Measurements from ENCODE around the gene SNAPC3. TPM values are rescaled to one million over a fixed set of nuclear protein-coding genes. Genes with fewer than 3 reads are reported as not detected.

The SNAPC3 gene
- total RNA-seq, 2 donors from 2014 or later, result 41.3 to 52.5 TPM

DNA sequence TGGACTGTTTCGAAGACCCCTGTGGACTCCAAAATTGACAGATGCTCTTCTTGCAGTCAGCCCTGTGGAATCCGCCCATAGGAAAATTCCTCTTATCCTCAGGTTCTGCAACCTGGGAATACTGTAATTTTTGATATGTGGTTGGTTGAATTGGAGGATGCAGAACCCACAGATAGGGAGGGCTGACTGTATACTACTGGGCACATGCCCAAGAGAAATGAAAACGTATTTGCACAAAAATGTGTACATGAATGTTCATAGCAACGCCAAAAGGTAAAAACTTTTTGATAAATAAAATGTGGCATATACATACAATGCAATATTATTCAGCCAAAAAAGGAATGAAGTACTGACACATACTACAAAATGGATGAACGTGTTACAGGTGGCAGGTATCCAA, 1.9 kb upstream of the SNAPC3 start:
- DNase-seq, result no peak
- peaks cover 13% of the 10 kb centered on the region for H3K36me3 Mint-ChIP-seq (ENCODE audit: low read depth)
- no peaks in the 10 kb centered on the region for H3K4me1 ChIP-seq (ENCODE audit: control insufficient read depth, insufficient read depth, low read length)
- no peak overlapping the region for H3K27ac ChIP-seq (ENCODE audit: low read depth, low read length)
- no peak overlapping the region for H3K4me3 ChIP-seq (ENCODE audit: low read length)
- WGBS, 2 experiments (ENCODE audit: insufficient coverage in 1 of 2, insufficient read length in 1 of 2), result 59 to 81% methylated on average over 3 to 4 of the region's 5 CpGs
- TF ChIP-seq, protein P1, sequence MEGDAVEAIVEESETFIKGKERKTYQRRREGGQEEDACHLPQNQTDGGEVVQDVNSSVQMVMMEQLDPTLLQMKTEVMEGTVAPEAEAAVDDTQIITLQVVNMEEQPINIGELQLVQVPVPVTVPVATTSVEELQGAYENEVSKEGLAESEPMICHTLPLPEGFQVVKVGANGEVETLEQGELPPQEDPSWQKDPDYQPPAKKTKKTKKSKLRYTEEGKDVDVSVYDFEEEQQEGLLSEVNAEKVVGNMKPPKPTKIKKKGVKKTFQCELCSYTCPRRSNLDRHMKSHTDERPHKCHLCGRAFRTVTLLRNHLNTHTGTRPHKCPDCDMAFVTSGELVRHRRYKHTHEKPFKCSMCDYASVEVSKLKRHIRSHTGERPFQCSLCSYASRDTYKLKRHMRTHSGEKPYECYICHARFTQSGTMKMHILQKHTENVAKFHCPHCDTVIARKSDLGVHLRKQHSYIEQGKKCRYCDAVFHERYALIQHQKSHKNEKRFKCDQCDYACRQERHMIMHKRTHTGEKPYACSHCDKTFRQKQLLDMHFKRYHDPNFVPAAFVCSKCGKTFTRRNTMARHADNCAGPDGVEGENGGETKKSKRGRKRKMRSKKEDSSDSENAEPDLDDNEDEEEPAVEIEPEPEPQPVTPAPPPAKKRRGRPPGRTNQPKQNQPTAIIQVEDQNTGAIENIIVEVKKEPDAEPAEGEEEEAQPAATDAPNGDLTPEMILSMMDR (conservative IDR thresholded peaks at IDR 0.05), result no peak
- H3K9me3 ChIP-seq (ENCODE audit: control insufficient read depth, low read length), result no peaks in the 10 kb centered on the region
- H3K27me3 Mint-ChIP-seq (ENCODE audit: insufficient read depth), result no peaks in the 10 kb centered on the region
- H3K9ac ChIP-seq (ENCODE audit: extremely low read depth, low read length, poor library complexity, severe bottlenecking), result no peak overlapping the region
- H3K27me3 ChIP-seq (ENCODE audit: control insufficient read depth, insufficient read depth, low read length, poor library complexity, severe bottlenecking), result no peaks in the 10 kb centered on the region
- peaks cover 14% of the 10 kb centered on the region for H3K36me3 ChIP-seq (ENCODE audit: control insufficient read depth, insufficient read depth, low read length)
- no peaks in the 10 kb centered on the region for H3K9me3 Mint-ChIP-seq
- H3K27ac Mint-ChIP-seq, result no peak overlapping the region
- no peak overlapping the region for H3K4me3 Mint-ChIP-seq
- peaks cover 21% of the 10 kb centered on the region for H3K4me1 Mint-ChIP-seq

- H3K9me3 Mint-ChIP-seq, result no peaks in the 10 kb centered on the region
- TF ChIP-seq, protein P1 (conservative IDR thresholded peaks at IDR 0.05), result no peak
- WGBS, 2 experiments (ENCODE audit: insufficient coverage in 1 of 2, insufficient read length in 1 of 2), result 87 to 94% methylated on average over 4 to 6 of the region's 6 CpGs
- Histone ChIP-seq H3K9ac (ENCODE audit: extremely low read depth, low read length, poor library complexity, severe bottlenecking) (no peak overlapping the region), H3K4me1 (ENCODE audit: control insufficient read depth, insufficient read depth, low read length) (no peaks in the 10 kb centered on the region), H3K4me3 (ENCODE audit: low read length) (no peak overlapping the region), H3K27me3 (ENCODE audit: control insufficient read depth, insufficient read depth, low read length, poor library complexity, severe bottlenecking) (no peaks in the 10 kb centered on the region), H3K27ac (ENCODE audit: low read depth, low read length) (no peak overlapping the region), H3K9me3 (ENCODE audit: control insufficient read depth, low read length) (no peaks in the 10 kb centered on the region), H3K36me3 (ENCODE audit: control insufficient read depth, insufficient read depth, low read length) (peaks cover 22% of the 10 kb centered on the region)
- peaks cover 19% of the 10 kb centered on the region for H3K36me3 Mint-ChIP-seq (ENCODE audit: low read depth)
- H3K4me1 Mint-ChIP-seq, result peaks cover 21% of the 10 kb centered on the region
- H3K27me3 Mint-ChIP-seq (ENCODE audit: insufficient read depth), result no peaks in the 10 kb centered on the region
- peak overlapping the region; percentile 95 for H3K27ac Mint-ChIP-seq
- DNase-seq, result no peak
- no peak overlapping the region for H3K4me3 Mint-ChIP-seq
Observed at GRCh38 chr9:15421532-15421931, 1.1 kb upstream of the SNAPC3 start.

DNA sequence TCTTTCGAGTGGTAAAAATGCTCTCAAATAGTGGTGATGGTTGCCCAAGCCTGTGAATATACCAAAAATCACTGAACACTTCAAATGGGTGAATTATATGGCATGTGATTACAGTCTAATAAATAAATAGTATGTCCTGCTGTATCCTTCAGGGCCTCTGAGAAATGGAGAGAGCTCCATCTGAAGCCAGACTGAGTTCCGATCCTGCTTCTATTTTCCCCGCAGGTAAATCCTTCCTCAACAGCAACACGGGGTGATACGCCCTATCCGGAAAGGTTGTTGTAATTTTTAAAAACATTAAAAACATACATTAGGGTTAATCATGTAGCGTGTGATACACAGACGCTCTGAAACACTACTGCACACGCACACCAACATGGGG, 695 bp upstream of the SNAPC3 start:
- Histone ChIP-seq H3K9me3 (ENCODE audit: control insufficient read depth, low read length) (no peaks in the 10 kb centered on the region), H3K9ac (ENCODE audit: extremely low read depth, low read length, poor library complexity, severe bottlenecking) (peak overlapping the region; percentile 73), H3K4me1 (ENCODE audit: control insufficient read depth, insufficient read depth, low read length) (no peaks in the 10 kb centered on the region), H3K4me3 (ENCODE audit: low read length) (peak overlapping the region; percentile 100), H3K36me3 (ENCODE audit: control insufficient read depth, insufficient read depth, low read length) (peaks cover 26% of the 10 kb centered on the region), H3K27me3 (ENCODE audit: control insufficient read depth, insufficient read depth, low read length, poor library complexity, severe bottlenecking) (no peaks in the 10 kb centered on the region), H3K27ac (ENCODE audit: low read depth, low read length) (peak overlapping the region; percentile 79)
- Mint-ChIP-seq H3K36me3 (ENCODE audit: low read depth) (peaks cover 19% of the 10 kb centered on the region), H3K9me3 (no peaks in the 10 kb centered on the region), H3K27me3 (ENCODE audit: insufficient read depth) (no peaks in the 10 kb centered on the region), H3K4me3 (peak overlapping the region; percentile 94), H3K27ac (peak overlapping the region; percentile 95), H3K4me1 (peaks cover 18% of the 10 kb centered on the region)
- no peak for DNase-seq
- WGBS, 2 experiments (ENCODE audit: insufficient coverage in 1 of 2, insufficient read length in 1 of 2), result 82 to 100% methylated on average over 1 to 6 of the region's 9 CpGs
- TF ChIP-seq, protein P1 (conservative IDR thresholded peaks at IDR 0.05), result no peak

Data from endodermal cell (in vitro differentiated cells).